ENCODE results near the gene MYMX.

MYMX gene

GRCh38 chr6:44202972-44203750 lies 13.6 kb upstream of the MYMX start:
- peak overlapping the region; percentile 99 for H2BK120ac ChIP-seq (ENCODE audit: insufficient read depth, low read length, poor library complexity)
- H3K18ac ChIP-seq (ENCODE audit: low read length), result peak overlapping the region; percentile 98
- H3K79me1 ChIP-seq (ENCODE audit: low read length), result peaks cover 45% of the 10 kb centered on the region
- H3K79me2 ChIP-seq (ENCODE audit: control insufficient read depth, insufficient read depth, low read length, poor library complexity), result peaks cover 12% of the 10 kb centered on the region
- H3K9me3 ChIP-seq (ENCODE audit: insufficient read depth, low read depth, low read length), result no peaks in the 10 kb centered on the region
- no CpG with 5 or more reads among the region's 11 CpGs for WGBS (ENCODE audit: extremely low coverage, insufficient coverage, insufficient read length)
- no peak overlapping the region for H3K23ac ChIP-seq (ENCODE audit: low read length)
- peak overlapping the region; percentile 99 for H3K27ac ChIP-seq (ENCODE audit: low read depth, low read length)
- H3K9ac ChIP-seq (ENCODE audit: low read length), result no peak overlapping the region
- H2AFZ ChIP-seq (ENCODE audit: insufficient read depth, low read length, poor library complexity), result peak overlapping the region; percentile 76
- H3K14ac ChIP-seq (ENCODE audit: low read length), result peak overlapping the region; percentile 93
- H3K4ac ChIP-seq (ENCODE audit: low read depth, low read length), result peak overlapping the region; percentile 73
- H4K91ac ChIP-seq (ENCODE audit: low read depth, low read length), result peak overlapping the region; percentile 99
- peak overlapping the region; percentile 99 for H2BK5ac ChIP-seq (ENCODE audit: low read depth, low read length, poor library complexity)
- H3K4me3 ChIP-seq (ENCODE audit: low read depth, low read length), result no peak overlapping the region
- peak overlapping the region; percentile 81 for H2AK5ac ChIP-seq (ENCODE audit: low read length)
- H4K12ac ChIP-seq (ENCODE audit: low read depth, low read length), result peak overlapping the region; percentile 82
- peak overlapping the region; percentile 20 for H3K4me2 ChIP-seq (ENCODE audit: low read length)
- peak overlapping the region; percentile 87 for H4K8ac ChIP-seq (ENCODE audit: low read depth, low read length)
- peak overlapping the region; percentile 96 for H2BK12ac ChIP-seq (ENCODE audit: low read length)
- H3K4me1 ChIP-seq (ENCODE audit: control insufficient read depth in 1 of 2, insufficient read depth in 2 of 2, low read length in 2 of 2), result peaks cover 31 to 39% of the 10 kb centered on the region in 2 experiments
- H3K36me3 ChIP-seq (ENCODE audit: control insufficient read depth in 1 of 2, insufficient read depth in 2 of 2, low read length in 2 of 2), result no peaks in the 10 kb centered on the region
- peak; percentile 92 to 94 for DNase-seq
- no peaks in the 10 kb centered on the region for H3K27me3 ChIP-seq (ENCODE audit: insufficient read depth, low read length)

DNA sequence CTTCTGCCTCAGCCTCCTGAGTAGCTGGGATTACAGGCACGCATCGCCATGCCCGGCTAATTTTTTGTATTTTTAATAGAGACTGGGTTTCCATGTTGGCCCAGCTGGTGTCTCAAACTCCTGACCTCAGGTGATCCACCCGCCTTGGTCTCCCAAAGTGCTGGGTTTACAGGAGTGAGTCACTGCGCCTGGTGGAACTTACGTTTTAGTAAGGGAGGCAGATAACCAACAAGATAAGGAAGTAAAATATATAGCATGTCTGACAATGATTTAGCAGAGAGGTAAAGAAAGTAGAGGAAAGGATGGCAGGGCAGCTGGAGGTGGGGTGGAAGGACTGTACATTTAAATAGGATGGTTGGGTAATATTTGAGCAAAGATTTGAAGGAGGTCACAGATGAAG lies 12.8 kb upstream of the MYMX start:
- H3K36me3 ChIP-seq (ENCODE audit: control insufficient read depth in 1 of 2, insufficient read depth in 2 of 2, low read length in 2 of 2), result no peaks in the 10 kb centered on the region
- peaks cover 33 to 41% of the 10 kb centered on the region in 2 experiments for H3K4me1 ChIP-seq (ENCODE audit: control insufficient read depth in 1 of 2, insufficient read depth in 2 of 2, low read length in 2 of 2)
- no peak overlapping the region for H3K23ac ChIP-seq (ENCODE audit: low read length)
- H3K14ac ChIP-seq (ENCODE audit: low read length), result no peak overlapping the region
- no peak overlapping the region for H3K4me2 ChIP-seq (ENCODE audit: low read length)
- H2BK5ac ChIP-seq (ENCODE audit: low read depth, low read length, poor library complexity), result peak overlapping the region; percentile 78
- peaks cover 12% of the 10 kb centered on the region for H3K79me2 ChIP-seq (ENCODE audit: control insufficient read depth, insufficient read depth, low read length, poor library complexity)
- no peak overlapping the region for H2AFZ ChIP-seq (ENCODE audit: insufficient read depth, low read length, poor library complexity)
- peak overlapping the region; percentile 41 for H4K91ac ChIP-seq (ENCODE audit: low read depth, low read length)
- H3K27ac ChIP-seq (ENCODE audit: low read depth, low read length), result peak overlapping the region; percentile 99
- H2BK12ac ChIP-seq (ENCODE audit: low read length), result peak overlapping the region; percentile 13
- no peak overlapping the region for H3K18ac ChIP-seq (ENCODE audit: low read length)
- peaks cover 49% of the 10 kb centered on the region for H3K79me1 ChIP-seq (ENCODE audit: low read length)
- no peak overlapping the region for H4K12ac ChIP-seq (ENCODE audit: low read depth, low read length)
- peak overlapping the region; percentile 23 for H2BK120ac ChIP-seq (ENCODE audit: insufficient read depth, low read length, poor library complexity)
- no peaks in the 10 kb centered on the region for H3K27me3 ChIP-seq (ENCODE audit: insufficient read depth, low read length)
- H3K4me3 ChIP-seq (ENCODE audit: low read depth, low read length), result no peak overlapping the region
- H4K8ac ChIP-seq (ENCODE audit: low read depth, low read length), result no peak overlapping the region
- WGBS (ENCODE audit: extremely low coverage, insufficient coverage, insufficient read length), result no CpG with 5 or more reads among the region's 6 CpGs
- no peak overlapping the region for H3K4ac ChIP-seq (ENCODE audit: low read depth, low read length)
- peak; percentile 92 to 93 for DNase-seq
- H3K9ac ChIP-seq (ENCODE audit: low read length), result no peak overlapping the region
- no peaks in the 10 kb centered on the region for H3K9me3 ChIP-seq (ENCODE audit: insufficient read depth, low read depth, low read length)
- no peak overlapping the region for H2AK5ac ChIP-seq (ENCODE audit: low read length)

DNA sequence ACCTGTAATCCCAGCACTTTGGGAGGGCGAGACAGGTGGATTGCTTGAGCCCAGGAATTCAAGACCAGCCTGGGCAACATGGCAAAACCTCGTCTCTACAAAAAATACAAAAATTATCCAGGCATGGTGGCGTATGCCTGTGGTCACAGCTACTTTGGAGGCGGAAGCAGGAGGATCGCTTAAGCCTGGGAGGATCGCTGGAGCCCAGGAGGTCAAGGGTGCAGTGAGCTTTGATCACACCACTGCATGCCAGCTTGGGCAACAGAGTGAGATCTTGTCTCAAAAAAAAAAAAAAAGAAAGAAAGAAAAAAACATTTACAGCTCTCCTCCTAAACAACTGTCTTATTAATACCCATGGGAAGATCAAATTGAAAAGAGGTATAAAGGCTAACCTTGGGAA lies 8.8 kb upstream of the MYMX start:
- Histone ChIP-seq H3K9me3 (ENCODE audit: insufficient read depth, low read depth, low read length) (no peaks in the 10 kb centered on the region), H4K91ac (ENCODE audit: low read depth, low read length) (peak overlapping the region; percentile 43), H2BK120ac (ENCODE audit: insufficient read depth, low read length, poor library complexity) (no peak overlapping the region), H3K79me2 (ENCODE audit: control insufficient read depth, insufficient read depth, low read length, poor library complexity) (peaks cover 3% of the 10 kb centered on the region), H3K4me2 (ENCODE audit: low read length) (no peak overlapping the region), H2BK5ac (ENCODE audit: low read depth, low read length, poor library complexity) (no peak overlapping the region), H3K14ac (ENCODE audit: low read length) (no peak overlapping the region), H3K18ac (ENCODE audit: low read length) (no peak overlapping the region), H3K4me1 (ENCODE audit: control insufficient read depth in 1 of 2, insufficient read depth in 2 of 2, low read length in 2 of 2) (peaks cover 9 to 15% of the 10 kb centered on the region in 2 experiments), H4K8ac (ENCODE audit: low read depth, low read length) (no peak overlapping the region), H4K12ac (ENCODE audit: low read depth, low read length) (no peak overlapping the region), H3K23ac (ENCODE audit: low read length) (no peak overlapping the region), H3K4ac (ENCODE audit: low read depth, low read length) (no peak overlapping the region), H3K27ac (ENCODE audit: low read depth, low read length) (no peak overlapping the region), H3K9ac (ENCODE audit: low read length) (no peak overlapping the region), H2AFZ (ENCODE audit: insufficient read depth, low read length, poor library complexity) (no peak overlapping the region), H2AK5ac (ENCODE audit: low read length) (no peak overlapping the region), H2BK12ac (ENCODE audit: low read length) (peak overlapping the region; percentile 73), H3K36me3 (ENCODE audit: control insufficient read depth in 1 of 2, insufficient read depth in 2 of 2, low read length in 2 of 2) (no peaks in the 10 kb centered on the region), H3K27me3 (ENCODE audit: insufficient read depth, low read length) (no peaks in the 10 kb centered on the region), H3K79me1 (ENCODE audit: low read length) (peaks cover 22% of the 10 kb centered on the region), H3K4me3 (ENCODE audit: low read depth, low read length) (no peak overlapping the region)
- DNase-seq, result no peak
- no CpG with 5 or more reads among the region's 6 CpGs for WGBS (ENCODE audit: extremely low coverage, insufficient coverage, insufficient read length)

DNA sequence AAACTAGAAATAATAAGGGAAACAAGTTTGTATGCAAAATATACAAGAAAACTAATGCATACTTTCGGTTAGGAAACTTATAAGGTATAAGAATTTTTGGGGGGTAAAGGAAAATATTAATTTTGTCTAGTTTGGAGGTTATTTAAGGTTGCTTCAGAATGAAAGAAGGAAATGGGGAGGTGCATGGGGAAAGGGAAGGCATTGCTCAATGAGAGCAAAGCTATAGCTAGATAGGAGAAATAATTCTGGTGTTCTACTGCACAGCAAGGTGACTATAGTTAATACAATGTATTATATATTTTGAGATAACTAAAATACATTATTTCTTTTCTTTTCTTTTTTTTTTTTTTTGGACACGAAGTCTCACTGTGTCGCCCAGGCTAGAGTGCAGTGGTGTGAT lies 5.4 kb upstream of the MYMX start:
- Histone ChIP-seq H2AFZ (ENCODE audit: insufficient read depth, low read length, poor library complexity) (no peak overlapping the region), H4K12ac (ENCODE audit: low read depth, low read length) (no peak overlapping the region)
- 100% methylated on average over 1 of the region's 3 CpGs for WGBS (ENCODE audit: extremely low coverage, insufficient coverage, insufficient read length)

More for the DNA sequence above, 5.4 kb upstream of the MYMX start:
- H3K79me2 ChIP-seq (ENCODE audit: control insufficient read depth, insufficient read depth, low read length, poor library complexity), result no peaks in the 10 kb centered on the region
- H2AK5ac ChIP-seq (ENCODE audit: low read length), result no peak overlapping the region
- no peak overlapping the region for H3K9ac ChIP-seq (ENCODE audit: low read length)
- no peaks in the 10 kb centered on the region for H3K9me3 ChIP-seq (ENCODE audit: insufficient read depth, low read depth, low read length)
- no peak overlapping the region for H3K4me3 ChIP-seq (ENCODE audit: low read depth, low read length)
- H2BK120ac ChIP-seq (ENCODE audit: insufficient read depth, low read length, poor library complexity), result no peak overlapping the region
- no peak overlapping the region for H3K4me2 ChIP-seq (ENCODE audit: low read length)
- no peak overlapping the region for H4K91ac ChIP-seq (ENCODE audit: low read depth, low read length)
- no peak overlapping the region for H2BK5ac ChIP-seq (ENCODE audit: low read depth, low read length, poor library complexity)
- no peak overlapping the region for H3K27ac ChIP-seq (ENCODE audit: low read depth, low read length)
- H3K36me3 ChIP-seq (ENCODE audit: control insufficient read depth in 1 of 2, insufficient read depth in 2 of 2, low read length in 2 of 2), result no peaks in the 10 kb centered on the region
- no peak overlapping the region for H3K23ac ChIP-seq (ENCODE audit: low read length)
- H3K27me3 ChIP-seq (ENCODE audit: insufficient read depth, low read length), result no peaks in the 10 kb centered on the region
- H3K4me1 ChIP-seq (ENCODE audit: control insufficient read depth in 1 of 2, insufficient read depth in 2 of 2, low read length in 2 of 2), result peaks cover 5 to 8% of the 10 kb centered on the region in 2 experiments
- H3K79me1 ChIP-seq (ENCODE audit: low read length), result peaks cover 8% of the 10 kb centered on the region
- no peak overlapping the region for H3K4ac ChIP-seq (ENCODE audit: low read depth, low read length)
- no peak overlapping the region for H2BK12ac ChIP-seq (ENCODE audit: low read length)
- H3K18ac ChIP-seq (ENCODE audit: low read length), result no peak overlapping the region
- DNase-seq, result no peak
- H3K14ac ChIP-seq (ENCODE audit: low read length), result no peak overlapping the region
- H4K8ac ChIP-seq (ENCODE audit: low read depth, low read length), result no peak overlapping the region
